T-helper 1 cell (primary cell): ENCODE results near the gene SNAI1.
"Not testable (repeated sequence)": the region's sequence is repeated elsewhere in the genome, so short reads cannot be mapped to it uniquely, and the experiment has no call there.

Experiments
- DNase-seq, 5 donors: peaks; one replicate each; pipeline ENCODE4 v3.0.0-alpha.2; 2012 to 2020
- total RNA-seq, 4 donors: gene quantifications; one replicate each; lab custom pipeline; 2026; lab: John Stamatoyannopoulos, UW

Gene SNAI1
- total RNA-seq: 7.0 to 26.8 (median 20.1) reads per million in 4 donors

GRCh38 chr20:49982346-49983122, at the start of gene SNAI1:
SNAI1 (plus strand) TSS chr20:49982980; CDS start chr20:49983060, 80 bp downstream.
- peak; percentile 75 to 84 (median 79) for DNase-seq

- DNase-seq: no peak
Measured at GRCh38 chr20:49935746-49936152, 47.0 kb upstream of the SNAI1 start.

GRCh38 chr20:49936153-49937026, 46.4 kb upstream of the SNAI1 start, which contains the start of gene RNF114:
RNF114 (plus strand) TSS chr20:49936397; CDS start chr20:49936413, 16 bp downstream.
- DNase-seq: peak; percentile 86 to 92 (median 88)

- no peak for DNase-seq
Measured at GRCh38 chr20:49937027-49937929, 45.5 kb upstream of the SNAI1 start.

- DNase-seq: no peak
Measured at GRCh38 chr20:49938173-49939163, 44.3 kb upstream of the SNAI1 start.

- no peak for DNase-seq
Measured at GRCh38 chr20:49941456-49941855, 41.3 kb upstream of the SNAI1 start.

GRCh38 chr20:49942303-49942702, 40.5 kb upstream of the SNAI1 start:
- DNase-seq: no peak

GRCh38 chr20:49942942-49943341, 39.8 kb upstream of the SNAI1 start:
- DNase-seq: no peak

- no peak for DNase-seq
Measured at GRCh38 chr20:49945306-49945700, 37.5 kb upstream of the SNAI1 start.

- no peak for DNase-seq
Measured at GRCh38 chr20:49945701-49946477, 36.9 kb upstream of the SNAI1 start.

- DNase-seq: no peak
Measured at GRCh38 chr20:49948178-49948577, 34.6 kb upstream of the SNAI1 start.

- no peak for DNase-seq
Measured at GRCh38 chr20:49948809-49949507, 33.8 kb upstream of the SNAI1 start.

GRCh38 chr20:49951151-49951550, 31.6 kb upstream of the SNAI1 start:
- no peak for DNase-seq

- no peak for DNase-seq
Measured at GRCh38 chr20:49955167-49955566, 27.6 kb upstream of the SNAI1 start.

GRCh38 chr20:49955830-49956396, 26.9 kb upstream of the SNAI1 start:
- DNase-seq: not testable (repeated sequence)

GRCh38 chr20:49956689-49957088, 26.1 kb upstream of the SNAI1 start:
- DNase-seq: no peak

GRCh38 chr20:49957089-49957938, 25.5 kb upstream of the SNAI1 start:
- DNase-seq: not testable (repeated sequence)

GRCh38 chr20:49961413-49961812, 21.4 kb upstream of the SNAI1 start:
- DNase-seq: no peak
